ENCODE measurements around the gene COP1. TPM values are rescaled to one million over a fixed set of nuclear protein-coding genes. Genes with fewer than 3 reads are reported as not detected.

Gene COP1
- total RNA-seq, 1 experiment from 2014 or later: 36.0 TPM

DNA sequence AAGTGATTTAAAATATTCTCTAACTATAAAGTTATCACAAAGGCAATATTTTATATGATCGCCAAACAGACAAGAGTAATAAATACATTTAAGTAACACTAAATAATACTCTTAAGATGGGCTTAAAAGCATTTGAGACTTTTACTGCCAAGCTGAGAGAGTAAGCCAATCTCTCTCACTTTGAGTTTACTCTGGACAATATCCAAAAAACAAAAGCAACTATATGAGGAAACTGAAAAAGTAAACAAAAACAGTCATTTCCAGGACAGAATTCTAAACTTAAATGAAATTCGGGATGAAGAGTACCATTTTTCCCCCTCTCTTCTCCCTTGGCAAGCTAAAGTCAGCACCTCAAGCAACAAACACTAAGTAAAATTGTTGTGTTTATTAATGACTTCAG lies 173.2 kb downstream of the COP1 start (continued):
- TF ChIP-seq, protein P1, sequence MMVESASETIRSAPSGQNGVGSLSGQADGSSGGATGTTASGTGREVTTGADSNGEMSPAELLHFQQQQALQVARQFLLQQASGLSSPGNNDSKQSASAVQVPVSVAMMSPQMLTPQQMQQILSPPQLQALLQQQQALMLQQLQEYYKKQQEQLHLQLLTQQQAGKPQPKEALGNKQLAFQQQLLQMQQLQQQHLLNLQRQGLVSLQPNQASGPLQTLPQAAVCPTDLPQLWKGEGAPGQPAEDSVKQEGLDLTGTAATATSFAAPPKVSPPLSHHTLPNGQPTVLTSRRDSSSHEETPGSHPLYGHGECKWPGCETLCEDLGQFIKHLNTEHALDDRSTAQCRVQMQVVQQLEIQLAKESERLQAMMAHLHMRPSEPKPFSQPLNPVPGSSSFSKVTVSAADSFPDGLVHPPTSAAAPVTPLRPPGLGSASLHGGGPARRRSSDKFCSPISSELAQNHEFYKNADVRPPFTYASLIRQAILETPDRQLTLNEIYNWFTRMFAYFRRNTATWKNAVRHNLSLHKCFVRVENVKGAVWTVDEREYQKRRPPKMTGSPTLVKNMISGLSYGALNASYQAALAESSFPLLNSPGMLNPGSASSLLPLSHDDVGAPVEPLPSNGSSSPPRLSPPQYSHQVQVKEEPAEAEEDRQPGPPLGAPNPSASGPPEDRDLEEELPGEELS (CRISPR knock-in tag; IDR thresholded peaks at IDR 0.05): no peak
- TF ChIP-seq ZNF317 (CRISPR knock-in tag; IDR thresholded peaks at IDR 0.05; ENCODE audit: borderline replicate concordance, low read depth) (no peak), KAT7 (CRISPR knock-in tag; IDR thresholded peaks at IDR 0.05; ENCODE audit: borderline replicate concordance) (no peak)

- TF ChIP-seq ZNF263 (CRISPR knock-in tag; IDR thresholded peaks at IDR 0.05; ENCODE audit: low read depth) (no peak), SOX15 (CRISPR knock-in tag; IDR thresholded peaks at IDR 0.05) (no peak), ZNF671 (CRISPR knock-in tag; IDR thresholded peaks at IDR 0.05) (no peak), MYBL2 (CRISPR knock-in tag; IDR thresholded peaks at IDR 0.05) (no peak), ATF1 (CRISPR knock-in tag; IDR thresholded peaks at IDR 0.05) (no peak), ZNF121 (CRISPR knock-in tag; IDR thresholded peaks at IDR 0.05) (no peak), EMX1 (CRISPR knock-in tag; IDR thresholded peaks at IDR 0.05) (no peak), ARID4B (CRISPR knock-in tag; IDR thresholded peaks at IDR 0.05; ENCODE audit: borderline replicate concordance) (no peak), ETV6 (CRISPR knock-in tag; IDR thresholded peaks at IDR 0.05) (no peak), ZNF219 (CRISPR knock-in tag; IDR thresholded peaks at IDR 0.05; ENCODE audit: borderline replicate concordance) (no peak), ZNF532 (CRISPR knock-in tag; IDR thresholded peaks at IDR 0.05; ENCODE audit: borderline replicate concordance) (no peak), ZNF416 (CRISPR knock-in tag; IDR thresholded peaks at IDR 0.05) (no peak), JAZF1 (CRISPR knock-in tag; IDR thresholded peaks at IDR 0.05) (no peak), CREM (CRISPR knock-in tag; IDR thresholded peaks at IDR 0.05) (no peak)
- TF ChIP-seq, protein P2, sequence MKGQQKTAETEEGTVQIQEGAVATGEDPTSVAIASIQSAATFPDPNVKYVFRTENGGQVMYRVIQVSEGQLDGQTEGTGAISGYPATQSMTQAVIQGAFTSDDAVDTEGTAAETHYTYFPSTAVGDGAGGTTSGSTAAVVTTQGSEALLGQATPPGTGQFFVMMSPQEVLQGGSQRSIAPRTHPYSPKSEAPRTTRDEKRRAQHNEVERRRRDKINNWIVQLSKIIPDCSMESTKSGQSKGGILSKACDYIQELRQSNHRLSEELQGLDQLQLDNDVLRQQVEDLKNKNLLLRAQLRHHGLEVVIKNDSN (CRISPR knock-in tag; IDR thresholded peaks at IDR 0.05): no peak
- H3K4me3 Mint-ChIP-seq: no peak overlapping the region
- H3K9me3 Mint-ChIP-seq: no peaks in the 10 kb centered on the region
- ChIA-PET POLR2A (no interaction called here), CTCF (no interaction called here)
- H3K27ac Mint-ChIP-seq: no peak overlapping the region
- ATAC-seq: no peak
- no peak for DNase-seq (ENCODE audit: low spot score)
- H3K27me3 Mint-ChIP-seq (ENCODE audit: low read depth): no peaks in the 10 kb centered on the region
- peaks cover 2% of the 10 kb centered on the region; the same call in 1 of the 2 replicates for H3K36me3 Mint-ChIP-seq
- no peaks in the 10 kb centered on the region for H3K4me1 Mint-ChIP-seq
Measured at GRCh38 chr1:176033474-176033873, 173.6 kb downstream of the COP1 start.
